ENCODE results near the gene CNTN5.

The CNTN5 gene

DNA sequence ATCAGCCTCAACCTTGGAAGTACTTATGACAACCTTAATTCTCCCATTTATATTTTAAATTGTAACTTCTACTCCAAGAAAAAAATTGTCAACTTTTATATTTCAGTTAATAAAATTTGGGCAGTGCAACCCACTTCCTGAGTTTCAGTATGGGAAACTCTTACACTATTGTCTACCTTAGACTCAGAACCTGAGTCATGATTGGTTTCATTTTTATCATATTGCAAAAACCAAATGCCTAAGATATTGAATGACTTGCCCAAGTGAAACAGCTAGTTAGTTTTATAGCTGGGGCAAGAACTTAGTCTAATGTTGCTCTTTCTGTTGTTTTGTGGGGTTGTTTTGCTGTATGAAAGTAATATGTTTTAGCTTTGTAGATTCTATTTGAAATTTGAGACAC is 1332.3 kb downstream of the CNTN5 start:
- Histone ChIP-seq H3K36me3 (replicated peaks) (no peaks in the 10 kb centered on the region), H3K27ac (no peak overlapping the region), H3K4me3 (ENCODE audit: low read depth, low read length) (no peak overlapping the region), H3K27me3 (replicated peaks) (no peaks in the 10 kb centered on the region)
- in situ Hi-C loops (cut with HindIII; ENCODE audit: low pct_ligation_motif_present, low sequenced_read_pairs): no loop called here
- DNase-seq: no peak
- TF ChIP-seq, protein P1, sequence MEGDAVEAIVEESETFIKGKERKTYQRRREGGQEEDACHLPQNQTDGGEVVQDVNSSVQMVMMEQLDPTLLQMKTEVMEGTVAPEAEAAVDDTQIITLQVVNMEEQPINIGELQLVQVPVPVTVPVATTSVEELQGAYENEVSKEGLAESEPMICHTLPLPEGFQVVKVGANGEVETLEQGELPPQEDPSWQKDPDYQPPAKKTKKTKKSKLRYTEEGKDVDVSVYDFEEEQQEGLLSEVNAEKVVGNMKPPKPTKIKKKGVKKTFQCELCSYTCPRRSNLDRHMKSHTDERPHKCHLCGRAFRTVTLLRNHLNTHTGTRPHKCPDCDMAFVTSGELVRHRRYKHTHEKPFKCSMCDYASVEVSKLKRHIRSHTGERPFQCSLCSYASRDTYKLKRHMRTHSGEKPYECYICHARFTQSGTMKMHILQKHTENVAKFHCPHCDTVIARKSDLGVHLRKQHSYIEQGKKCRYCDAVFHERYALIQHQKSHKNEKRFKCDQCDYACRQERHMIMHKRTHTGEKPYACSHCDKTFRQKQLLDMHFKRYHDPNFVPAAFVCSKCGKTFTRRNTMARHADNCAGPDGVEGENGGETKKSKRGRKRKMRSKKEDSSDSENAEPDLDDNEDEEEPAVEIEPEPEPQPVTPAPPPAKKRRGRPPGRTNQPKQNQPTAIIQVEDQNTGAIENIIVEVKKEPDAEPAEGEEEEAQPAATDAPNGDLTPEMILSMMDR (IDR thresholded peaks at IDR 0.05; ENCODE audit: low read depth, low read length, missing control alignments): no peak

GRCh38 chr11:100354736-100355135 is 1334.0 kb downstream of the CNTN5 start:
- Histone ChIP-seq H3K4me3 (ENCODE audit: low read depth, low read length) (no peak overlapping the region), H3K27me3 (replicated peaks) (no peaks in the 10 kb centered on the region), H3K27ac (no peak overlapping the region), H3K36me3 (replicated peaks) (no peaks in the 10 kb centered on the region)
- in situ Hi-C loops (cut with HindIII; ENCODE audit: low pct_ligation_motif_present, low sequenced_read_pairs): no loop called here
- DNase-seq: peak; percentile 20
- TF ChIP-seq, protein P1 (IDR thresholded peaks at IDR 0.05; ENCODE audit: low read depth, low read length, missing control alignments): no peak

DNA sequence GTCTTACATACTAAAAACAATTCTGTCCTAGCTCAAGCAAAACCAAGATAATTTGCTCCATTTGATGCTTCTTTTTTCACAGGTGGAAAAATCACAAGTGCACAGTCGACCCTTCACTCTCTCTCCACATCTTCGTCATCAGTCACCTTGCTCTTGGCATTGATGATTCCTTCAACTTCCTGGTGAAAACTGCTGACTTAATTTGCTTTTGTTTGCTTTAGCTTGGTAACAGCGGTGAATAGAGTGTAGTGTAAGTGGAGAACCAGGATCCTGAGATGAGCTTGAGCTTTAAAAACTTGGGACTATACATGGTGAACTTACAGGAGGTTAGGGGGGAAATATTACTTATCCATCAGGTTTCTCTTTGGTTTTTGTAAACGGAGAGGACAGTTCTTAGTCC is 1335.3 kb downstream of the CNTN5 start:
- H3K4me3 ChIP-seq (ENCODE audit: low read depth, low read length): no peak overlapping the region
- TF ChIP-seq, protein P1 (IDR thresholded peaks at IDR 0.05; ENCODE audit: low read depth, low read length, missing control alignments): no peak
- in situ Hi-C loops (cut with HindIII; ENCODE audit: low pct_ligation_motif_present, low sequenced_read_pairs): no loop called here
- H3K36me3 ChIP-seq (replicated peaks): no peaks in the 10 kb centered on the region
- H3K27ac ChIP-seq: no peak overlapping the region
- DNase-seq: no peak
- H3K27me3 ChIP-seq (replicated peaks): no peaks in the 10 kb centered on the region

DNA sequence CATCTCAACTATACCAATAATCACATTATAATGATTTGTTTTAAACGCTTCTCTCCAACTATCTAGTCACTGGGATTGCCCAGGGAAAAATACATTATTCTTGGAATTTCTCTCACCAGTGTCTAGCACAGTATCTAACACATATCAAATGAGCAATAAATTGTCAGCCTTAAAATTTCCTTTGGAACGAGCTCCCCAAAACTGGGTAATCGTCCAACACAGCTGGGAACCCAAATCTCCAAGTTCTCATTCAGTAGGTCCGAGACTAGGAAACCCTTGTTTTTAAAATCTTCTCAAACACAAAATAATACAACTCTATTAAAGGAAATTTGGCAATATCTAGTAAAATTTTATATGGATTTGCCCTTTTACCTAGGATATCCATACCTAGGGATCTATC is 1338.5 kb downstream of the CNTN5 start:
- TF ChIP-seq, protein P1 (IDR thresholded peaks at IDR 0.05; ENCODE audit: low read depth, low read length, missing control alignments): no peak
- H3K27me3 ChIP-seq (replicated peaks): no peaks in the 10 kb centered on the region
- H3K4me3 ChIP-seq (ENCODE audit: low read depth, low read length): no peak overlapping the region
- DNase-seq: no peak
- H3K36me3 ChIP-seq (replicated peaks): no peaks in the 10 kb centered on the region
- in situ Hi-C loops (cut with HindIII; ENCODE audit: low pct_ligation_motif_present, low sequenced_read_pairs): no loop called here
- H3K27ac ChIP-seq: no peak overlapping the region

DNA sequence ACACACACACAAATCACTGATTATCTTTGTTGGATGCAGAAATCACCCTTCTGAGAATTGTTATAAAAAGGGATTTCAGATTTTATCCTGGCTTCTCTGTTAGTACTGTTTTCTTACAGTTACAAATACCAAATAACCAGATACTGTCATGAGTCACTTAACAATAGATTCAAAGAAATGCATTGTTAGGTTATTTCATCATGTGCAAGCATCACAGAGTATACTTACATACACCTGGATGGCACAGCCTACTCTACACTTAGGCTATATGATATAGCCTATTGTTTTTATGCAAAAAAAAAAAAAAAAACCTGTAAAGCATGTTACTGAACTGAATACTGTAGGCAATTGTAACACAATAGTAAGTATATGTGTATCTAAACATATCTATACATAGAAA is 1347.1 kb downstream of the CNTN5 start:
- in situ Hi-C loops (cut with HindIII; ENCODE audit: low pct_ligation_motif_present, low sequenced_read_pairs): no loop called here
- Histone ChIP-seq H3K4me3 (ENCODE audit: low read depth, low read length) (no peak overlapping the region), H3K27ac (no peak overlapping the region), H3K27me3 (replicated peaks) (no peaks in the 10 kb centered on the region), H3K36me3 (replicated peaks) (no peaks in the 10 kb centered on the region)
- no peak for DNase-seq
- TF ChIP-seq, protein P1 (IDR thresholded peaks at IDR 0.05; ENCODE audit: low read depth, low read length, missing control alignments): no peak

GRCh38 chr11:100383357-100383865 is 1362.7 kb downstream of the CNTN5 start:
- Histone ChIP-seq H3K4me3 (ENCODE audit: low read depth, low read length) (no peak overlapping the region), H3K27me3 (replicated peaks) (no peaks in the 10 kb centered on the region), H3K27ac (no peak overlapping the region), H3K36me3 (replicated peaks) (no peaks in the 10 kb centered on the region)
- in situ Hi-C loops (cut with HindIII; ENCODE audit: low pct_ligation_motif_present, low sequenced_read_pairs): no loop called here
- TF ChIP-seq, protein P1 (IDR thresholded peaks at IDR 0.05; ENCODE audit: low read depth, low read length, missing control alignments): no peak
- DNase-seq: no peak
